Spleen (tissue), 7 donors: ENCODE measurements around the gene SUN2.

Experiments
- CTCF ChIP-seq, 11 experiments: fragments of 200-600 bp in 7 of 11; fragments of 450-650 bp in 4 of 11; sonication (generic) in 4 of 11; IDR thresholded peaks in 8 of 11; conservative IDR thresholded peaks in 3 of 11; 1 replicate in 7 of 11; 2 replicates in 4 of 11; pipeline versions ENCODE4 v1.4.0 to v1.8.0; 2016 to 2021; ENCODE audit warnings: antibody characterized with exemption in 11 of 11, inconsistent platforms in 4 of 11, mild to moderate bottlenecking in 1 of 11
- POLR2A ChIP-seq, 3 donors: fragments of 450-650 bp; IDR thresholded peaks; one replicate each; pipeline ENCODE4 v1.5.1; 2017; ENCODE audit warnings: antibody characterized with exemption in 3 of 3, mild to moderate bottlenecking in 1 of 3
- POLR2AphosphoS5 ChIP-seq, 3 donors: sonication (generic); formaldehyde crosslinking; IDR thresholded peaks; one replicate each; pipeline ENCODE4 v1.5.1; 2017; ENCODE audit warnings: antibody characterized with exemption in 3 of 3
- donor health status: DM: no; HTN: no; CAD: no; lungs with moderate emphysema.
- donor health status: DM: no; HTN: no; CAD: no.
- donor health status: DM: no; HTN: no; CAD: no.

- TF ChIP-seq CTCF (IDR thresholded peaks at IDR 0.05 in 8 of 11, conservative IDR thresholded peaks at IDR 0.05 in 3 of 11) (no peak), POLR2A (IDR thresholded peaks at IDR 0.05) (no peak), POLR2AphosphoS5 (IDR thresholded peaks at IDR 0.05) (no peak)
These were observed 16.8 kb upstream of the SUN2 start for GRCh38 chr22:38772623-38772873.
